ENCODE results near the gene COIL.

Gene COIL

DNA sequence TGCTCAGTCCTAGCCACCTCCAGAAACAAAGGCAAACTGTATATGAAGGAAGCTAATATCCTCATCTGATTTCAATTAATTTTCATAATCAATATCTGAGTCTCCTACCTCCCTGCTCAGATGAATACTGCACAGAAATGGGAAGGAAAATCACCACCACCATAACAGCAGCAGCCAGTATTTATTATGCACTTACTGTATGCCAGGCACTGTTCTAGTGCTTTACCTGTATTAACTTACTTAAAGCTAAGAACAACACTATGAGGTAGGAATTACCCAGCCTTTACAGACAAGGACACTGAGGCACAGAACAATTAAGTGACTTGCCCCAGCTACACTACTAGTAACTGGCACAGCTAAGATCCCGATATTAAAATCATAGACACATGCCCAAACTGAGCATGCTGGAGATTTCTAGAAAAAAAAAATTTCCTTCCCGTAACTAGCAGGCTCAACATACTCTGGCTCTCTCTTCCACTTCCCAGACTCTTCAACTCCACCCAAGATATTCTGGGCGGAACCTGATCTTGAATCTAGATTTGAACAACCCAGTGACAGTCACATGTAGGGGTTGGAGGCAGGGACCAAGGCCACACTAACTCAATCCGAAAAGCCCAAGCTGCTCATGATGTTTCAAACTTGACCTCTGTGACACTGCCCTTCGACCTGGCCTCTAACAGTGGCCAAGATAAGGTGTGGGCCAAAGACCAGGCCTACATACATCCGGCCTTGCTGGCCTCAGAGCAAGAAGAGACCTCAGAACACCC is 50.9 kb downstream of the COIL start:
- DNase-seq (ENCODE audit: low read depth) = no peak

DNA sequence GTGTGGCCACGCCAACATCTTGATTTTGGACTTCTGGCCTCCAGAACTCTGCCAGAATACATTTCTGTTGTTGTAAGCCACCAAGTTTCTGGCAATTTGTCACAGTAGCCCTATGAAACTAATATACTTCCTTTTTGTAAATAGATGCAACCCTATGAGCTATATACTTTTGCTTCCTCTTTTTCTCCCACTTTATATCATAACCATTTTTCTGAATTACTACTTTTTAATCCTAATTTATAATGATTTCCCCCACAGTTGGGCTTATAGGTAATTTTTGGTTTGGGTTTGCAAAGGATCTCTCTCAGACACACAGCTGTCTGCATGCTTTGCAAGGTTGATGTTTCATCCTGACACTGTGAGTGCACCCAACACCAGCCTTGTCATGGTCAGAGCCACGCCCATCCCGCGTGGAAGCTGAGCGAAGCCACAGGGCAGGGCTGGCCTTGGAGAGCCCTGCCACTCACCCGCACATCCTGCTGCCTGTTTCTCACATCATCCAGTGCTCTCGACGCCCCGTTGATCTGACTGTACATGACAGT is 52.8 kb downstream of the COIL start:
- DNase-seq (ENCODE audit: low read depth) = peak; percentile 19

DNA sequence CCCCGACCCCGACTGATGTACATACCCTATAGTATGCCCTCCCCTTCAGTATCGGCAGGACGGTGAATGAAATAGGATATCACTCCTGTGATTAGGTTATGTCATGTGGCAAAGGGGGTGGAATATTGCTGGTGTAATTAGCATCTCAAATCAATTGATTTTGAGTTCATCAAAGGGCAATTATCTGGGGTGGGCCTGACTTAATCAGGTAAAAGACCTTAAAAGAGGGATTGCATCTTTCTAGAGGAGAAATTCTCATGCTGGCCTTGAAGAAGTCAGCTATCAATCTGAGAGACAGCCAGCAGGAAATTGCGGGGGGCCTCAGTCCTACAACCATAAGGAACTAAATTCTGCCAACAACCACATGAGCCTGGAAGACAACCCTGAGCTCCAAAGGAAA is 57.3 kb downstream of the COIL start:
- DNase-seq (ENCODE audit: low read depth) = no peak

DNA sequence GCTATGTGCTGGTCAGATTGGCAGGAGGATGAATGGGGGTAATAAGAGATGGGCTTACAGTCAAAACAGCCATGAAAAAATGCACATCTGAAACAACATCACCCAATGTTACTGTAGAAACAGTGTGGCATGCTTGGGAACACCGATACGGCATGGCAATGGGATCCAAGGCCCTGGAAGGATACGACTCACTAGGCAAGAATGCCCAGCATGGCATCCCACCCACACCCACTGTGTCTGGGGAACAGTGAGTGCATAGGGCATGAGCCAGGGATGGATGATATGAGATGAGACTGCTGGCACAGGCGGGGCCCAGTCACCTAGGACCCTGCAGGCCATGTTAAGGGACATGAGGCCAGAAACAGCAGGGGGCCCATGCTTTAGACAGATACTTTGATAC is 58.5 kb downstream of the COIL start:
- peak; percentile 36 for DNase-seq (ENCODE audit: low read depth)

DNA sequence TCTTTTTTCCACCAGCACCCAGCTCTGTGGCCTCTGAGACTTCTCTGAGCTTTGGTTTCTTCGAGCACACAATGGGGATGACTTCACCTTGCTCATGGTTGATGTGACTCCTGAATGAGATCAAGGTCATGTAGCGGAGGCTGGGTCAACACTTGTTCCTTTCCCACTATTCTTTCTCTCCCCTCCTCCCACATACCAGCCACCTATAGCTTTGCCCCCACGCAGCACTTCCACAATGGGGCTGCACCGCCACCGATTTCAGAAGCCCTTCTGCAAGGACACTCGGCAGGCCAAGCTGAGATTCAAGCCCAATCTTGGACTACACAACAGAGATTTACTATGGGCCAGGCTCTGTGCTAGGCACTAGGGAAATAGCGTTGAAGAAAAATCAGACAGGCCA is 61.4 kb downstream of the COIL start:
- DNase-seq (ENCODE audit: low read depth) = no peak

DNA sequence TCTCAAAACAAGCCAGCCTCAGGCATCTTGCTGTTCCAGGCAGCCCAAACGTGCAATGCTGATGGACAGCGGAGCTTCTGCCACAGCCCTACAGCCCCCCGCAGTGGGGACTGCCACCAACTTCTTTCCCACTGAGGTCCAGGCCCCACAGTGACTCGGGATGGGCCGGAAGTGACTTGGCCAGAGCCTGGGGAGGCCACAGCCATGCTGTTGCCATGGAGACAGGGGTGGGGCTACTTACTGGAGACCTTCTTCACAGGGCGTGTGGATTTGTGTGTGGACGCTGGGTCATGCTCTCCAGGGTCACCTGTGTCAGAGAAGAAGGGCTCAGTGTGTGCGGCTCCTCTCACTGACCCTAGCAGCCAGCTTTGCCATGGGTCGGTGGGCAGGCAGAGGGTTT is 62.0 kb downstream of the COIL start:
- DNase-seq (ENCODE audit: low read depth) = no peak

DNA sequence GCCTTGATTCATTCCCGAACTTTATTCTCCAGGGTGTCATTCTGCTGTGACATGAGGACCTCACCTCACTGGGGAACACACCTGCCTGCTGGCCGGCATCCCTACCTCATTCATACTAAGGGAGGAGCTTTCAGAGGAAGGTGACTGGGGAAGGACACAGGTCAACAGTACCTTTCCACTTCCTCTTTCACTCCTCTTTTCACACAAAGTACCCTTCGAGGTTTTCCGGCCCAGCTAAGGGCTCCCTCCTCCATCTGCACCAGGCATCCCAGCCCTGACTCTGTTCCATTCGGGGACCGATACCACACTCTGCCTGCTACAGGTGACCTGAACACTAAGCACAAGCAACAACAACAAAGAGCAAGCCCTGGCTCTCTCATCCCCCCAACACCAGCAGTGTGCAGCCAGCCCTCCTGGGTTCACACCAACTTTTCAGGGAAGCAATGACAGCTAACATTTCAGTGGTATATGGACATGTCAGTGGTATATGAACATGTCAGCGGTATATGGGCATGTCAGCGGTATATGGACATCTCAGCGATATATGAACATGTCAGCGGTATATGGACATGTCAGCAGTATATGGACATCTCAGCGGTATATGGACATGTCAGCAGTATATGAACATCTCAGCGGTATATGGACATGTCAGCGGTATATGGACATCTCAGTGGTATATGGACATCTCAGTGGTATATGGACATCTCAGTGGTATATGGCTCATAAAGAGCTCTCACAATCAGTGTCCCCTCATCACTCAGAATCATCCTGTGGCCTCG is 63.0 kb downstream of the COIL start:
- DNase-seq (ENCODE audit: low read depth) = no peak

DNA sequence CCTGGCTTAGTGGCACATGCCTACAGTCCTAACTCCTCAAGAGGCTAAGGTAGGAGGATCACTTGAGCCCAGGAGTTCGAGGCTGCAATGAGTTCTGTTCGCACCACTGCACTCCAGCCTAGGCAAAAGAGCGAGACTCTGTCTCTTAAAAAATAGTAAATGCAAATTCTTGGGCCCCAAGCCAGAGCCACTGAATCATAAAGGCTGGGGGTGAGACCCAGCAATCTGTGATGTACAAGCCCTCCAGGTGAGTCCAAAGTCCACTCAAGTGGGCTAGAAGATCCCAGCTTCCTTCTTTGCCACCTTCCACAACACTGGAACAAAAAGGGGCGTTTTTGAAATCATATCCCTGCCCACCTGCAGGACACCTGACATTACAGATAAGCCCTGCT is 63.9 kb downstream of the COIL start:
- no peak for DNase-seq (ENCODE audit: low read depth)

DNA sequence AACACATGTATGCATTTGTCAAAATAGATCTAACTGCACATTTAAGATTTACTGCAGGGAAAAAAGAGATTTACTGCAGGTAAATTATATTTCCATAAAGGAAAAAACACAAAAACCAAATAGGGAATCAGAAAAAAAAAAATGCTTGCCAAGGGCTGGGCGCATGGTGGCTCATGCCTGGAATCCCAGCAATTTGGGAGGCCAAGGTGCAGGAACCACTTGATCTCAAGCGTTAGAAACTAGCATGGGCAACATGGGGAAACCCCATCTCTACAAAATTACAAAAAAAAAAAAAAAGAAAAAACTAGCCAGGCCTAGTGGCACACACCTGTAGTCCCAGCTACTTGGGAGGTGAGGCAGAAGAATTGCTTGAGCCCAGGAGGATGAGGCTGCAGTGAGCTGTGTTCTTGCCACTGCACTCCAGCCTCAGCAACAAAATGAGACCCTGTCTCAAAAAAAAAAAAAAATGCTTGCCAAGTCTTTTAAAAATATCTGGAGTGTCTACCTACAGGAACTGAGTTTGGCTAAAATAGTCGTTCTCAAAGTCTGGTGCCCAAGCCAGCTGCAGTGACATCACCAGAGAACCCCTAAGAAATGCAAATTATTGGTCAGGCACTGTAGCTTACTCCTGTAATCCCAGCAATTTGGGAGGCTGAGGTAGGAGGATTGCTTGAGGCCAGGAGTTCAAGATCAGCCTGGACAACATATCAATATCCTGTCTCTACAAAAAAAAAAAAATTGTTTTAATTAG is 64.5 kb downstream of the COIL start:
- no peak for DNase-seq (ENCODE audit: low read depth)

DNA sequence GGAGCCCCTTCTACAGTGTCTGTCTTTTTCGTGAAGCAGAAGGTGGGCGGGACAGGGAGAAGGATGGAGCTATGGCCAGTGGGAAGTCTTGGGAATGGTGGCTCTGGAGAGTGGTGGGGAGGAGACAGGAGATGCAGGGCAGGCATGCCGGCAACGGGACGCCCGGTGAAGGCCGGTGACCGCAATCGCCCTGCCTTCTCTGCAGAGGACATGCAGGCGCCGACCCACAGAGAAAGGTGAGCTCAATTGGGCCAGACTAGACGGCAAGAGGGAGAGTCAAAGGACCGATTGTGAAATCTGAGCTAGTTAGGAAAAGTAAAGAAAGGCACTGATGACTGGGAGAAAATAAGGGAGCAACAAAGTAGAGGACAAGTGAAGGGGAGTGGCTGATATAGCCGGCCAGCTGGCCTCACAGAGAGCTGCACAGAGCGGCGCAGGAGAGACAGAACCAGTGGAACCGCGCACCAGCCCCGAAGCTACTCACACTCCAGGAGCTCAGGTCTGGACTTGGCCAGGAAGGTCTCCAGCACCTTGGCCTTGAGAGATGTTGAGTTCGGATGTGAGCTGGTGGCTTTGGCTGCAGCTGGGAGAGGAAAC is 65.9 kb downstream of the COIL start:
- no peak for DNase-seq (ENCODE audit: low read depth)

DNA sequence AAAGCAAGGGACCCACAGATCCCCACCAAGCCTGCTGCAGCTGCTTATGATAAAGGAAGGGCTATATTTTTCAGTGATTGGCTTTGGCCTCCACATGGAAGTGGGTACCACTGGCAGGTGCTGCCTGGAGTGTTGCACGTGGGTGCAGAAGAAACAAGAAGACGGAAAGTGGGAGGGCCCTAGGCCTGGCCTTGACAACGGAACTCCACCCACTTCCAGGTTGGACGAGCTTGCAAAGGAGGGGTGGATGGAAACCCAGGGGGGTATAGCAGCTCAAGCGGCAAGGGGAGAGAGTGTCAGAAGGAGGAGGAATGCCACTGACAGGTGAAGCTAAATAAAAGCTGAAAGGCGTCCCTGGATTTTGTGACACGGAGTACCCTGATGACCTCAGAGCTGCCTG is 67.3 kb downstream of the COIL start:
- DNase-seq (ENCODE audit: low read depth) = no peak

DNA sequence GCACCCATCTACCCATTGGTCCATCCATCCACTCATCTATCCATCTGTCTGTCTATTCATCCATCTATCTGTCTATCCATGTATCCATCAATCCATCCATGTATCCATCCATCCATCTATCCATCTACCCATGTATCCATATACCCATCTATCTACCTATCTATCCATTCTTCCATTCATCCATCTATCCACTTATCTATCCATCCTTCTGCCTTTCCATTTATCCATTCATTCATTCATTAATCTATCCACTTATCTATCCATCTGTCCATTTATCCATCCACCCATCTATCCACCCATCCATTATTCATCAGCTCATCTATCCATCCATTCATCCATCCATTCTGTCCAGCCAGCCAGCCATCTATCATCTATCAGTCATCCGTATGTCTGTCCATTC is 68.5 kb downstream of the COIL start:
- no peak for DNase-seq (ENCODE audit: low read depth)

DNA sequence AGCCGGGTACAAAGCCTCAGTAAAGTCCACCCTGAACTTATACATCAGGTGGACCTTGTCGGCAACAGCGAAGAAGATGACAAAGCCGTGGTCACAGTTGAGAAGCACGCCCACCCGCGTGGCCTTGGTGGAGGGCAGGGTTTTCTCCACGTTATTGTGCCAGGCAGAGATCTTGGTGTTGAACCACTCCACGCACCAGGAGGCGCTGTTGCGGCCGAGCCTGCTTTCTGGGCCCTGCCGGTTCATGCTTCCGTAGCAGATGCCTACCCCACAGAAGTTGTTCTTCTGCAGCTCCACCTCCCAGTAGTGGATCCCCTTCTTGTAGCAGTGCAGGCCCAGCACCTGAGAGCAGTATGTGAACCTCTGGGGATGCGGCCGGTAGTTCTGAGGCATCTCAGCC is 69.1 kb downstream of the COIL start:
- peak; percentile 12 for DNase-seq (ENCODE audit: low read depth)

DNA sequence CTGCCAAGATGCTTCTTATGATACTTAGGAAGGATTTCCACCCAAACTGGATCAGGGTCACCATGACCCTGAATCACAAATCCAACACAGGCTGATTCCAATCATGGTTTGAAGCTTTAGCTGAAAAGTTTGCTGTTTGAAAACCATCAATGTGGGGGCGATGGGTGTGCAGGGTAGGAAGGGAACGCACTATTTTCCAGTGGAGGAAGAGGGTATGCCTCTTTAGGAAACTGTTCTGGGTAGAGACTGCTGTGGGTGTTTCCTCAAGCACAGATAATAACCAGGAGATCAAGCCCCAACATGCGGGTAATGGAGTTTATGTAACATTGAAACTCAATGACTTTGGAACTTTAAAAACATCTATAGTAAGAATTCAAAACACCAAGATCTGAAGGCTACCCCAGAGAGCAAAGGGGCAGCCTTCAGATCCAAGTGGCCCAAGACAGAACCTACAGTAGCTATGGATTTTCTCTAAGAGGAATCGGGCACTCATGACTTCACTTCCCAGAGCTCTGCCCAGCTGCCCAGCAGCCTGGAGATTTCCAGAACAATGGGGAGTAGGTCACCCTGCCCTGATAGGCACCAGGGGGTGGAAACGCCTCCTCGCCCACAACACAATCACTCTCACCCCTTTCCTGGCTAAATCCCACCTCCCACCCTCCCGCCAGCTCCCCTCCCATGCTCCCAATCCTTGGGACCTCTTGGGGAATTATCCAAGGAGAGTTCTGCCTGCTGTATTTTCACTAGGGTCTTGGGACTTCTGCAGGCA is 69.8 kb downstream of the COIL start:
- DNase-seq (ENCODE audit: low read depth) = no peak

DNA sequence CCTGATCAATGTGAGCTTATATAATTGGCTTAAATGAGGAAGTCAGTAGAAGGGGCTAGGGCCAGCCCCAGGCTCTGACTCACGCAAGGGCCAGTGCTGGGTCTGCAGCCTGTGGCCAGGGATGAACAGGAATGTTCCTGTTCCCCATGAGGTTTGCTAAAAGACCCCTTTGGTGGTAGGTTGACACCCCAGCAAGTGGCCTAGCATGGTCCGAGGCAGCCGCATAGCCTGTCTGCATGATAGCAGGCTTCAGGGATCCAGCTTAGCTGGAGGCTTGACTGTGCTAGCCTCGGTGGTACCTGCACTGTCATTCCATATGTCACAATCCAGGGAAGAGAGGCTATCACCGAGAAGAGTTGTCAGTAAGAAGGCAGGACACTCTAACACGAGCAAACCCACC is 70.5 kb downstream of the COIL start:
- DNase-seq (ENCODE audit: low read depth) = no peak
